GM12878 (cell line): ENCODE results near the gene LRRTM1.

Source experiments
- BCL11A ChIP-seq: IDR thresholded peaks from 2 replicates; pipeline ENCODE4 v1.6.1; 2011; ENCODE audit warnings: low read depth, low read length
- CTCF ChIP-seq, 3 experiments: IDR thresholded peaks in 2 of 3; conservative IDR thresholded peaks in 1 of 3; 2 replicates each; pipeline ENCODE4 v1.5.1; 2011; ENCODE audit warnings: low read depth in 3 of 3, low read length in 3 of 3, mild to moderate bottlenecking in 3 of 3, control low read depth in 2 of 3, moderate library complexity in 2 of 3, inconsistent platforms in 1 of 3, mixed read lengths in 1 of 3; ENCODE audit not compliant: control insufficient read depth in 2 of 3, insufficient read depth in 1 of 3; ENCODE audit errors: extremely low read depth in 1 of 3
- EGR1 ChIP-seq, 2 experiments: IDR thresholded peaks; 1 replicate in 1 of 2; 2 replicates in 1 of 2; pipeline ENCODE4 v1.6.1; 2011 to 2012; ENCODE audit warnings: low read depth in 2 of 2, low read length in 2 of 2, borderline replicate concordance in 1 of 2, mild to moderate bottlenecking in 1 of 2, moderate library complexity in 1 of 2
- ETV6 ChIP-seq, 2 experiments: fragments of 450-650 bp in 1 of 2; IDR thresholded peaks in 1 of 2; conservative IDR thresholded peaks in 1 of 2; 2 replicates each; pipeline ENCODE4 v1.6.1; 2014; ENCODE audit warnings: antibody characterized with exemption in 1 of 2, borderline replicate concordance in 1 of 2, low read depth in 1 of 2, mild to moderate bottlenecking in 1 of 2, moderate library complexity in 1 of 2
- EZH2 ChIP-seq: IDR thresholded peaks from 2 replicates; pipeline ENCODE4 v1.6.1; 2012; ENCODE audit warnings: low read depth, mild to moderate bottlenecking, control low read depth, inconsistent platforms, low read length, borderline replicate concordance; ENCODE audit not compliant: control insufficient read depth
- FOS ChIP-seq: IDR thresholded peaks from 3 replicates; pipeline ENCODE4 v1.6.1; 2011; ENCODE audit warnings: borderline replicate concordance; ENCODE audit not compliant: insufficient read length; ENCODE audit errors: extremely low read depth
- FOXM1 ChIP-seq: IDR thresholded peaks from 2 replicates; pipeline ENCODE4 v1.6.1; 2012; ENCODE audit warnings: low read depth, mild to moderate bottlenecking, inconsistent platforms, low read length, moderate library complexity
- JUND ChIP-seq: IDR thresholded peaks from 2 replicates; pipeline ENCODE4 v1.6.1; 2012; ENCODE audit warnings: low read depth, mild to moderate bottlenecking, low read length, improper control_type of control experiment, moderate library complexity
- NR2C2 ChIP-seq: IDR thresholded peaks from 2 replicates; pipeline ENCODE4 v1.6.1; 2011; ENCODE audit warnings: borderline replicate concordance, low read depth; ENCODE audit not compliant: control insufficient read depth, insufficient read length
- POLR2A ChIP-seq: IDR thresholded peaks from 2 replicates; pipeline ENCODE4 v1.6.1; 2011; ENCODE audit warnings: low read depth, mild to moderate bottlenecking, low read length
- SRF ChIP-seq, 2 experiments: IDR thresholded peaks; 2 replicates each; pipeline ENCODE4 v1.6.1; 2011; ENCODE audit warnings: low read depth in 2 of 2, low read length in 2 of 2, mild to moderate bottlenecking in 1 of 2, moderate library complexity in 1 of 2
- SUZ12 ChIP-seq: fragments of 200-600 bp; sonication (generic); IDR thresholded peaks from one replicate; pipeline ENCODE4 v1.6.1; 2018; ENCODE audit warnings: antibody characterized with exemption, mild to moderate bottlenecking; ENCODE audit not compliant: unreplicated experiment

GRCh38 chr2:80324525-80324924 lies 20.0 kb upstream of the LRRTM1 start:
- TF ChIP-seq BCL11A (no peak), CTCF (IDR thresholded peaks at IDR 0.05 in 2 of 3, conservative IDR thresholded peaks at IDR 0.05 in 1 of 3; ENCODE audit: control insufficient read depth in 2 of 3, extremely low read depth in 1 of 3, insufficient read depth in 1 of 3, low read depth in 3 of 3, low read length in 3 of 3) (no peak), POLR2A (no peak), SUZ12 (no peak), ETV6 (conservative IDR thresholded peaks at IDR 0.05 in 1 of 2, IDR thresholded peaks at IDR 0.05 in 1 of 2; ENCODE audit: borderline replicate concordance in 1 of 2, low read depth in 1 of 2) (no peak), NR2C2 (no peak), FOXM1 (no peak), SRF (IDR thresholded peaks at IDR 0.05; ENCODE audit: low read depth in 2 of 2, low read length in 2 of 2) (no peak), EGR1 (IDR thresholded peaks at IDR 0.05; ENCODE audit: borderline replicate concordance in 1 of 2, low read depth in 2 of 2, low read length in 2 of 2) (no peak), EZH2 (no peak), JUND (no peak), FOS (no peak)
